Measurements from ENCODE around the gene CALHM4. TPM values are rescaled to one million over a fixed set of nuclear protein-coding genes. Genes with fewer than 3 reads are reported as not detected.

The CALHM4 gene
- total and polyA plus RNA-seq, 2 of the 13 experiments (the other 11 are each of a cell fraction or from before 2014, with no cell fraction given): not detected

DNA sequence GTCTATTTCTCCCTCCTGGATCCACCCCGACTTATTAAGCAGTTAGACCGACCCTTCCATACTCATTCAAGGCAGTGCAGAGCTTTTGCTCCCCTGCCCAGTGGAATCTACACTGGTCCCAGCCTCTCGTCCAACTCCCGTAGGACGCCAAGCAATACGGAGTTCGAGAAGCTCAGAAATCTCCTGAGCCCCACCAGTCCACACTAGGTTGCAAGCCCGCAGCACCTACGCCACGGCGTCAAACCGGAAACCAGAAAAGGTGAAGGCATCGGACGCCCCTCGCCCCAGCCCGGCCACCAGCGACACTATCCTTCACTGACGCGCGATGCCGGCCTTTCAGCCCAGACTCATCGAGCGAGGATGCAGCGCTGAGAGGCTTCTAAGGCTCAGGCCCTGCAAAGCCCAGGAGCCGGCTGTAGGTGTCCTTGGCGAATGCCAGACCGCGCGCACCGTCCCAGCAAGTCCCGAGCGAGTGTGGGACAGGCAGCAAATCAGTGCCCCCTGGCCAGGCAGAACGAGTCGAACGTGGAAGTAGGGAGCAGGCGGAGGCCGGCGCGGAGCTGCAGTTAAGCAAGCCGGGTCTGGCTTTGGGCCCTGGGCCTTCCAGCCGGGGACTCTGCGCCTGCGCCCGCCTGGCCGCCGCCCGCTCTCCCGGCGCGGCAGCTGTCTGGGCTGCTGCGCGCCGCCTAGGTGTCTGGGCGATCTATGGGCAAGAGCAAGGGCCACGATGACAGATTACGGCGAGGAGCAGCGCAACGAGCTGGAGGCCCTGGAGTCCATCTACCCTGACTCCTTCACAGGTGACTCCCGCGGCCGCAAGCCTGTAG is 17.5 kb downstream of the CALHM4 start, which contains the start of gene RWDD1 (continued):
- TF ChIP-seq, protein P1, sequence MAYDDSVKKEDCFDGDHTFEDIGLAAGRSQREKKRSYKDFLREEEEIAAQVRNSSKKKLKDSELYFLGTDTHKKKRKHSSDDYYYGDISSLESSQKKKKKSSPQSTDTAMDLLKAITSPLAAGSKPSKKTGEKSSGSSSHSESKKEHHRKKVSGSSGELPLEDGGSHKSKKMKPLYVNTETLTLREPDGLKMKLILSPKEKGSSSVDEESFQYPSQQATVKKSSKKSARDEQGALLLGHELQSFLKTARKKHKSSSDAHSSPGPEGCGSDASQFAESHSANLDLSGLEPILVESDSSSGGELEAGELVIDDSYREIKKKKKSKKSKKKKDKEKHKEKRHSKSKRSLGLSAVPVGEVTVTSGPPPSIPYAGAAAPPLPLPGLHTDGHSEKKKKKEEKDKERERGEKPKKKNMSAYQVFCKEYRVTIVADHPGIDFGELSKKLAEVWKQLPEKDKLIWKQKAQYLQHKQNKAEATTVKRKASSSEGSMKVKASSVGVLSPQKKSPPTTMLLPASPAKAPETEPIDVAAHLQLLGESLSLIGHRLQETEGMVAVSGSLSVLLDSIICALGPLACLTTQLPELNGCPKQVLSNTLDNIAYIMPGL (CRISPR knock-in tag; IDR thresholded peaks at IDR 0.05; ENCODE audit: borderline replicate concordance in 1 of 2, low read depth in 1 of 2): peak; percentile 99
- TF ChIP-seq HOXD1 (CRISPR knock-in tag; IDR thresholded peaks at IDR 0.05) (peak; percentile 93), KDM1A (CRISPR knock-in tag; IDR thresholded peaks at IDR 0.05) (peak; percentile 72), ZNF329 (CRISPR knock-in tag; IDR thresholded peaks at IDR 0.05; ENCODE audit: low read depth) (no peak), CAMTA2 (CRISPR knock-in tag; IDR thresholded peaks at IDR 0.05; ENCODE audit: borderline replicate concordance) (peak; percentile 95), CENPX (CRISPR knock-in tag; IDR thresholded peaks at IDR 0.05) (no peak), ZC3H4 (CRISPR knock-in tag; IDR thresholded peaks at IDR 0.05; ENCODE audit: borderline replicate concordance) (no peak), ATF4 (CRISPR knock-in tag; IDR thresholded peaks at IDR 0.05) (peak in 1 of 2 experiments; percentile 51; a peak in 1 of 4 replicates), KIAA2018 (CRISPR knock-in tag; IDR thresholded peaks at IDR 0.05; ENCODE audit: borderline replicate concordance) (peak; percentile 24; the same call in 1 of the 2 replicates), ZNF614 (CRISPR knock-in tag; IDR thresholded peaks at IDR 0.05; ENCODE audit: borderline replicate concordance) (peak; percentile 94), ELF4 (CRISPR knock-in tag; IDR thresholded peaks at IDR 0.05; ENCODE audit: borderline replicate concordance) (peak; percentile 63; the same call in 1 of the 2 replicates), ZNF235 (CRISPR knock-in tag; IDR thresholded peaks at IDR 0.05; ENCODE audit: borderline replicate concordance) (peak; percentile 71), ADNP (CRISPR knock-in tag; IDR thresholded peaks at IDR 0.05) (no peak), ZKSCAN8 (CRISPR knock-in tag; IDR thresholded peaks at IDR 0.05; ENCODE audit: borderline replicate concordance) (peak; percentile 77; the same call in 1 of the 2 replicates), ZNF496 (CRISPR knock-in tag; IDR thresholded peaks at IDR 0.05; ENCODE audit: insufficient replicate concordance) (no peak), PITX1 (CRISPR knock-in tag; IDR thresholded peaks at IDR 0.05) (peak; percentile 95), CREBL2 (CRISPR knock-in tag; IDR thresholded peaks at IDR 0.05; ENCODE audit: borderline replicate concordance) (peak; percentile 86; the same call in 1 of the 2 replicates)
